ENCODE measurements around the gene FAM237A.

DNA sequence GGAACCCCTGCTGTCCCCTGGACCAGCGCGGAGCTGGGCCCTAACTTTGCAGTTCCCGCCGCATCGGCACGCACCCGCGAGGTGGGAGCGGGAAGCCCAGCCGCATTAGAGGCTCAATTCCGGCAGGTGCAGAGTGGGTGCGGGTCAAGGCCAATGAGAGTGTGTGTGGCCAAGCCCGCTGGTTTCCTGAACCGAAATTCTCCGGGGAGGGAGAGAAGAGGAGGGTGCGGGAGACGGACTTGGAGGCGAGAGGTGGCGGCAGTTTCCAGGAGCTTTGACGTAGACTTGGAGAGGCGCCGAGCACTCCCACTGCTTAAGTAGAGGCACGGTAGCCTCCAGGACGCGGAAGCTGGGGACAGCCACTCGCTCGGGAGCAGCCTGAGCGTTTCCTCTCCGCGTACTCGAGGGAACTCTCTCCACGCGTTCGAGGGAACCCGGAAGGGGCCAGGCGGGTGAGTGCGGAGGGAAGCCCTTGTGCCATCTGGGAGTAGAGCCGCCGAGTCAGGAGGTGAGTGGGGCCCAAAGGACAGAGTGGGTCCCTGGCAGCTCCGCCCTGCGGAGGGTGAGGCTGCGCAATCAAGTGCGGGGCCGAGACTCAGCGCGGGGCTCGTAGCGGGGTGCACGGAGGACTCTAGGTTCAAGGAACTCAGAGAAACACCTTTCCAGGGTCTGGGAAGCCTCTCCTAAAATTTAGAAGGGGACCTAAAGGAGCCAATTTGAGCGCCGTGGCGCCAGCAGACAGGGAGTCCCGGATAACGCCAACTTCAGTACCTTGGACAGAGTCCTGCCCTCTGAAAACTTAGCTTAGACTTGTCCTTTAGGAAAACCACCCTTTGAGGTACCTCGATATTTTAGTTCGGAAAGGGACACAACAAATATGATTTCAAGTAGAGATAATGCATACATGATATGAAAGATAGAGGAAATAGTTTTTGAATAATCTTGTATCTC, at the start of gene FAM237A:
- TF ChIP-seq, protein P1, sequence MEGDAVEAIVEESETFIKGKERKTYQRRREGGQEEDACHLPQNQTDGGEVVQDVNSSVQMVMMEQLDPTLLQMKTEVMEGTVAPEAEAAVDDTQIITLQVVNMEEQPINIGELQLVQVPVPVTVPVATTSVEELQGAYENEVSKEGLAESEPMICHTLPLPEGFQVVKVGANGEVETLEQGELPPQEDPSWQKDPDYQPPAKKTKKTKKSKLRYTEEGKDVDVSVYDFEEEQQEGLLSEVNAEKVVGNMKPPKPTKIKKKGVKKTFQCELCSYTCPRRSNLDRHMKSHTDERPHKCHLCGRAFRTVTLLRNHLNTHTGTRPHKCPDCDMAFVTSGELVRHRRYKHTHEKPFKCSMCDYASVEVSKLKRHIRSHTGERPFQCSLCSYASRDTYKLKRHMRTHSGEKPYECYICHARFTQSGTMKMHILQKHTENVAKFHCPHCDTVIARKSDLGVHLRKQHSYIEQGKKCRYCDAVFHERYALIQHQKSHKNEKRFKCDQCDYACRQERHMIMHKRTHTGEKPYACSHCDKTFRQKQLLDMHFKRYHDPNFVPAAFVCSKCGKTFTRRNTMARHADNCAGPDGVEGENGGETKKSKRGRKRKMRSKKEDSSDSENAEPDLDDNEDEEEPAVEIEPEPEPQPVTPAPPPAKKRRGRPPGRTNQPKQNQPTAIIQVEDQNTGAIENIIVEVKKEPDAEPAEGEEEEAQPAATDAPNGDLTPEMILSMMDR (IDR thresholded peaks at IDR 0.05), result no peak
- TF ChIP-seq POLR2AphosphoS5 (IDR thresholded peaks at IDR 0.05) (no peak), POLR2A (IDR thresholded peaks at IDR 0.05) (no peak), EP300 (IDR thresholded peaks at IDR 0.05) (no peak)
